Uterus (tissue), 4 donors: ENCODE measurements around the gene HCLS1. TPM values are rescaled to one million over a fixed set of nuclear protein-coding genes. Genes with fewer than 3 reads are reported as not detected.
"Not testable (repeated sequence)": the region's sequence is repeated elsewhere in the genome, so short reads cannot be mapped to it uniquely, and the experiment has no call there.

ENCODE experiments used
- DNase-seq, 2 donors: peaks; one replicate each; pipeline ENCODE4 v3.0.0-alpha.2; 2019 to 2020
- H3K27ac ChIP-seq, 2 donors: fragments of 200-600 bp; sonication (generic); 1 replicate in 1 of 2; 2 replicates in 1 of 2; pipeline ENCODE4 v1.5.1; 2016 to 2018
- H3K27me3 ChIP-seq, 2 donors: fragments of 200-600 bp; sonication (generic); one replicate each; pipeline ENCODE4 v1.5.1; 2018 to 2019; ENCODE audit warnings: control low read depth in 1 of 2
- H3K36me3 ChIP-seq, 2 donors: fragments of 200-600 bp; sonication (generic); one replicate each; pipeline ENCODE4 v1.5.1; 2019; ENCODE audit warnings: control low read depth in 1 of 2
- H3K4me1 ChIP-seq, 2 donors: fragments of 200-600 bp; sonication (generic); one replicate each; pipeline ENCODE4 v1.5.1; 2018 to 2019; ENCODE audit warnings: control low read depth in 1 of 2
- H3K4me3 ChIP-seq, 2 donors: fragments of 200-600 bp; sonication (generic); 1 replicate in 1 of 2; 2 replicates in 1 of 2; pipeline ENCODE4 v1.5.1; 2018 to 2019; ENCODE audit warnings: mild to moderate bottlenecking in 1 of 2
- H3K9me3 ChIP-seq, 2 donors: fragments of 200-600 bp; sonication (generic); one replicate each; pipeline ENCODE4 v1.5.1; 2019; ENCODE audit warnings: control low read depth in 1 of 2
- POLR2A ChIP-seq, 2 donors: fragments of 450-650 bp; IDR thresholded peaks; one replicate each; pipeline ENCODE4 v1.6.1; 2016; ENCODE audit warnings: antibody characterized with exemption in 2 of 2, mild to moderate bottlenecking in 1 of 2, moderate library complexity in 1 of 2
- intact Hi-C: fragments of 100-400 bp; cut with DNase I; formaldehyde crosslinking; loops from one replicate; pipeline ENCODE4 v1.15.1; 2023; ENCODE audit warnings: low total_unique reads
- total RNA-seq, 4 donors: library from RNA; depleted of rRNA in 3 of 4; stranded (reverse); fragments of >200 nt in 3 of 4; gene quantifications; one replicate each; pipeline versions ENCODE4 v1.1.0 to v1.2.4, GENCODE V29; 2014 to 2023
- TF ChIP-seq, protein P1 (sequence below), 4 experiments: fragments of 200-600 bp in 2 of 4; fragments of 450-650 bp in 2 of 4; sonication (generic) in 2 of 4; IDR thresholded peaks; one replicate each; pipeline ENCODE4 v1.5.1; 2016 to 2019; ENCODE audit warnings: antibody characterized with exemption in 4 of 4, mild to moderate bottlenecking in 2 of 4, moderate library complexity in 1 of 4
- donor health status: DM: yes; HTN: yes; CAD: no.

The HCLS1 gene
- total RNA-seq, 4 donors from 2014 or later, result 12.2 to 28.8 (median 16.9) TPM

DNA sequence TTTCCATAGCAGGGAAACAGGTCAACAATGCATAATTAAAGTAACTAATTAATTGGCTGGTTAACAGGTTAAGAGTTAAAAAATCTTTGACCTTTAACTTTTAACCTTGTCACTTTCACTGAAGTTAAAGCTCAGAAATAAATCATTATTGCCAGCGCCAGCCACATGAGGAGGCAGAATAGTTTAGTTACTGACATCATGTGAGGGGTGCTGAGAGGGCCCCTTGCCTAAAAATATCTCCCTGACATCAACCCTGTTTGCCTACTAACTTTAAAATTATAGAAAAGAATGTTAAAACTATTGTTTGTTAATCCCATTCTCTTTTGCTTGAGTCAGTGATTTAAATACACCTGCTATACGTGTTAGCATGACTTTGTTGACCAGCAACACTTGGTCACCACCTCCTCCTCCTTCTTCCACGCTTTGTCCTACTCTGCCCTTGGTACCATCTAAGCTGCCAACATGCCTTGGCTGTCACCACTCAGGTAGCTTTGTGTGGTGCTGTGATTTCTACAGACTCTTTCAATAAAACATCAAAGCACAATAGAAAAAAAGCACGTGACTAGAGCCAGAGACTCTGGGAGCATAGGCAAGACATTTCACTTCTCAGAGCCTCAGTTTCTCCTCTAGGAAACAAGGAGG is 64.8 kb downstream of the HCLS1 start:
- Histone ChIP-seq H3K9me3 (no peaks in the 10 kb centered on the region), H3K27me3 (no peaks in the 10 kb centered on the region), H3K4me1 (no peaks in the 10 kb centered on the region), H3K27ac (no peak overlapping the region), H3K4me3 (no peak overlapping the region), H3K36me3 (no peaks in the 10 kb centered on the region)
- TF ChIP-seq, protein P1, sequence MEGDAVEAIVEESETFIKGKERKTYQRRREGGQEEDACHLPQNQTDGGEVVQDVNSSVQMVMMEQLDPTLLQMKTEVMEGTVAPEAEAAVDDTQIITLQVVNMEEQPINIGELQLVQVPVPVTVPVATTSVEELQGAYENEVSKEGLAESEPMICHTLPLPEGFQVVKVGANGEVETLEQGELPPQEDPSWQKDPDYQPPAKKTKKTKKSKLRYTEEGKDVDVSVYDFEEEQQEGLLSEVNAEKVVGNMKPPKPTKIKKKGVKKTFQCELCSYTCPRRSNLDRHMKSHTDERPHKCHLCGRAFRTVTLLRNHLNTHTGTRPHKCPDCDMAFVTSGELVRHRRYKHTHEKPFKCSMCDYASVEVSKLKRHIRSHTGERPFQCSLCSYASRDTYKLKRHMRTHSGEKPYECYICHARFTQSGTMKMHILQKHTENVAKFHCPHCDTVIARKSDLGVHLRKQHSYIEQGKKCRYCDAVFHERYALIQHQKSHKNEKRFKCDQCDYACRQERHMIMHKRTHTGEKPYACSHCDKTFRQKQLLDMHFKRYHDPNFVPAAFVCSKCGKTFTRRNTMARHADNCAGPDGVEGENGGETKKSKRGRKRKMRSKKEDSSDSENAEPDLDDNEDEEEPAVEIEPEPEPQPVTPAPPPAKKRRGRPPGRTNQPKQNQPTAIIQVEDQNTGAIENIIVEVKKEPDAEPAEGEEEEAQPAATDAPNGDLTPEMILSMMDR (IDR thresholded peaks at IDR 0.05), result no peak
- intact Hi-C loops, result no loop called here
- DNase-seq, result no peak

DNA sequence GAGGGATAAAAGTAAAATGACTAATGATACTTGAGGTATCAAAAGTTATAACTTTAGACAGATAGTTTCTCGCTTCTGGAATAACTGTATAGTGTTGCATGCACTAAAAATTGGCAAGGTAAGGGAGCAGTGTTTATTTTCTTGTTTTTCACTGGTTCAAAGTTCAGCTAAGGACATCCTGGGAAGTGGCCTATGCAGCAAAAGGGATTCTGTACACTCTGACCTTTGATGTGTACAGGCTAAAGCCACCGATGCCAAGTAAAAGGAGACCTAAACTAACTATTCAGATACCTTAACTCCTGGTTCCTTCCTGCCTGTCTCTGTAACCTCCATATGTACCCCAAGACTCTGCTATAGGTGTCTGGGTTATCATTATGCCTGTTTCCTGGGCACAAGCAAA is 65.9 kb downstream of the HCLS1 start:
- Histone ChIP-seq H3K9me3 (no peaks in the 10 kb centered on the region), H3K27me3 (no peaks in the 10 kb centered on the region), H3K27ac (no peak overlapping the region), H3K4me3 (no peak overlapping the region), H3K36me3 (no peaks in the 10 kb centered on the region), H3K4me1 (no peaks in the 10 kb centered on the region)
- DNase-seq, result no peak
- intact Hi-C loops, result no loop called here
- no peak for TF ChIP-seq POLR2A (IDR thresholded peaks at IDR 0.05)
- TF ChIP-seq, protein P1 (IDR thresholded peaks at IDR 0.05), result no peak

DNA sequence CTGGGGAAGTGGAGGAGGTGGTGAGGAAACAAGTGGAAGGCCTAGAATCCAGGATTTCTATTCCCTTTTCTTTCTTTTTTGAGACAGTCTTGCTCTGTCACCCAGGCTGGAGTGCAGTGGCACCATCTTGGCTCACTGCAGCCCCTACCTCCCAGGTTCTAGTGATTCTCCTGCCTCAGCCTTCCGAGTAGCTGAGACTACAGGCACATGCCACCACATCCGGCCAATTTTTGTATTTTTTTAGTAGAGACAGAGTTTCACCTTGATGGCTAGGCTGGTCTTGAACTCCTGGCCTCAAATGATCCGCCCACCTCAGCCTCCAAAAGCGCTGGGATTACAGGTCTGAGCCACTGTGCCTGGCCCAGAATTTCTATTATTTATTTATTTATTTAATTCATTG is 66.9 kb downstream of the HCLS1 start:
- H3K9me3 ChIP-seq, H3K4me1 ChIP-seq, DNase-seq, H3K4me3 ChIP-seq, H3K27me3 ChIP-seq, H3K36me3 ChIP-seq, intact Hi-C loops, H3K27ac ChIP-seq: not testable (repeated sequence)

DNA sequence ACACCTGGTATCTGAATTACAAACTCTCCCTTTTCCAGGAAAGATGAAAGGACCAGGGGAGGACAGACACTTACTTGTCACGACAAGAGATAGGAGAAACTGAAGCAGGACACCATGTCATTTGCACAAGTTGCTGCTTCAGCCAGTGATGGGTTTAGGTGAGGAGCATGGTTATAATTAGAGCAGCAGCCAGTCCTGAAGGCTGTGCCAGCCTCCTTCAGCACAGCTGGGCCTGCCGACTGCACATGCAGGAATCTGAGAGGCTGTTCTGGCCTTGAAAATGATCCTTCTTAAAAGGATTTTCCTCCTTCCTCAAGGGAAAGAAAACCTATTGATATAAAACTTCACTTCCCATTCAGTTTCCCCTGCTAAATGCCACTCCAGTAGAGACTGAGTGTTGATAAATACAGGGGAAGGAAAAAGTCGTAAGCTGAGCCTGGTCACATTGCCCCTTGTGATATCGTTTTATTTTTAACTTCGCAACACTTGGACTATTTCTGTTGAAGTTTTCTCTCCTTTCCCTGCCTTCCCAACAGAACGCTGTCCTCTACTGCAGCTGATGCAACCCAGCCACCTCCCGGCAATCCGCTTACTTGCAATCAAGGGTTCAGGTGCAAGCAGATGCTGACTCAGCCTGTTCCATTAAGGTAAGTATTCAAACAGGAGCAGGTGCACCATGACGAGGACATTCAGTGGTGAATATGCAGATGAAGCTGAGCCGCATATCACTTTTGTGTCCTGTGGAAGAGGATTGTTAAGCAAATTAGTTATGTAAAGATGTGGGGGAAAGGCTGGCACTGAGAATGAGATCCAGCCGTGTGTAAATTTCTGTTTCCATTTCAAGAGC is 67.6 kb downstream of the HCLS1 start, which contains the start of gene FBXO40:
TSS of gene FBXO40 (plus strand) at position 524 of the 847 bp plus-strand sequence. CDS start 27,197 bp downstream, outside the sequence.
- no peaks in the 10 kb centered on the region for H3K36me3 ChIP-seq
- H3K9me3 ChIP-seq, result no peaks in the 10 kb centered on the region
- H3K27me3 ChIP-seq, result no peaks in the 10 kb centered on the region
- H3K4me3 ChIP-seq, result no peak within 1 kb of the TSS
- intact Hi-C loops, result no loop called here
- DNase-seq, result no peak
- H3K27ac ChIP-seq, result no peak within 1 kb of the TSS
- TF ChIP-seq, protein P1 (IDR thresholded peaks at IDR 0.05), result no peak
- TF ChIP-seq POLR2A (IDR thresholded peaks at IDR 0.05), result no peak
- H3K4me1 ChIP-seq, result no peaks in the 10 kb centered on the region

DNA sequence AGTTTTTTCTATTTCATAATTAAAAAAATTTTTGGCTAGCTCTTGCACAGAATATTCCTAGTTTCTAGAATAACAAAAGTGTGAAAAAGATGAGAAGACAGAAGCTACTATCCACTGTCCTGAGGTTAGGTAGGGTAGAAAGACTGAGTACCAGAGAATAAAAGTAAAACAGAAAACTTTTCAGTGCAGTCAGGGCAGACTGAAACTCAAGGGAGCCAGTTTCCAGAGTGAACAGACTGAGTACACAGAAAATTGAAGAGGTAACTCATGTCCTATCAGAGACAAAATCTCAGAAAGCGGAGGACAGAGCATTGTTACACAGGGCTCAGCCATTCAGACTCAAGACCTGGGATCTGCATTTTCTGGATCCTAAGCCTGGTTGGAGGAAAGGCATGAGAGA is 76.3 kb downstream of the HCLS1 start:
- no peak overlapping the region for H3K27ac ChIP-seq
- H3K27me3 ChIP-seq, result no peaks in the 10 kb centered on the region
- H3K9me3 ChIP-seq, result no peaks in the 10 kb centered on the region
- TF ChIP-seq, protein P1 (IDR thresholded peaks at IDR 0.05), result no peak
- intact Hi-C loops, result no loop called here
- H3K4me3 ChIP-seq, result no peak overlapping the region
- H3K36me3 ChIP-seq, result no peaks in the 10 kb centered on the region
- no peak for DNase-seq
- no peaks in the 10 kb centered on the region for H3K4me1 ChIP-seq
